ENCODE results near the gene CACNA1E. TPM values are rescaled to one million over a fixed set of nuclear protein-coding genes. Genes with fewer than 3 reads are reported as not detected.

CACNA1E gene
- total RNA-seq, 3 donors from 2014 or later (not counting 1 experiment from before 2014, with no cell fraction given), result 0.40 TPM; not detected in 2

GRCh38 chr1:181855380-181855779, 372.1 kb downstream of the CACNA1E start:
- H3K36me3 Mint-ChIP-seq, result no peaks in the 10 kb centered on the region
- H3K27me3 Mint-ChIP-seq (ENCODE audit: low read depth in 2 of 2), result no peaks in the 10 kb centered on the region

More at GRCh38 chr1:181855380-181855779, 372.1 kb downstream of the CACNA1E start:
- Histone ChIP-seq H3K4me3 (ENCODE audit: low read length) (no peak overlapping the region), H3K27ac (ENCODE audit: low read length) (no peak overlapping the region), H3K4me1 (ENCODE audit: control insufficient read depth, insufficient read depth, low read length) (no peaks in the 10 kb centered on the region), H3K27me3 (ENCODE audit: control insufficient read depth, insufficient read depth, low read length) (no peaks in the 10 kb centered on the region), H3K36me3 (ENCODE audit: control insufficient read depth, insufficient read depth, low read length) (no peaks in the 10 kb centered on the region), H3K9me3 (ENCODE audit: control insufficient read depth, insufficient read depth, low read length) (no peaks in the 10 kb centered on the region)
- Mint-ChIP-seq H3K27ac (no peak overlapping the region), H3K4me1 (no peaks in the 10 kb centered on the region), H3K4me3 (no peak overlapping the region), H3K9me3 (peaks cover 9 to 15% of the 10 kb centered on the region in 2 donors)
- intact Hi-C loops (cut with micrococcal nuclease), result no loop called here
- ATAC-seq, result no peak
- no peak for DNase-seq
- TF ChIP-seq CTCF (IDR thresholded peaks at IDR 0.05), result no peak
- 67% methylated on average over 1 of the region's 1 CpG for WGBS (ENCODE audit: insufficient coverage)

Data from natural killer cell (primary cell).